GM18508 (cell line): ENCODE measurements around the gene POLDIP2.

Experiments
- ATAC-seq: cut with Tn5 transposase; IDR thresholded peaks from one replicate; pipeline ENCODE4 v1.9.1; 2021; ENCODE audit warnings: moderate number of reproducible peaks; ENCODE audit not compliant: insufficient read depth, unreplicated experiment

Gene POLDIP2

DNA sequence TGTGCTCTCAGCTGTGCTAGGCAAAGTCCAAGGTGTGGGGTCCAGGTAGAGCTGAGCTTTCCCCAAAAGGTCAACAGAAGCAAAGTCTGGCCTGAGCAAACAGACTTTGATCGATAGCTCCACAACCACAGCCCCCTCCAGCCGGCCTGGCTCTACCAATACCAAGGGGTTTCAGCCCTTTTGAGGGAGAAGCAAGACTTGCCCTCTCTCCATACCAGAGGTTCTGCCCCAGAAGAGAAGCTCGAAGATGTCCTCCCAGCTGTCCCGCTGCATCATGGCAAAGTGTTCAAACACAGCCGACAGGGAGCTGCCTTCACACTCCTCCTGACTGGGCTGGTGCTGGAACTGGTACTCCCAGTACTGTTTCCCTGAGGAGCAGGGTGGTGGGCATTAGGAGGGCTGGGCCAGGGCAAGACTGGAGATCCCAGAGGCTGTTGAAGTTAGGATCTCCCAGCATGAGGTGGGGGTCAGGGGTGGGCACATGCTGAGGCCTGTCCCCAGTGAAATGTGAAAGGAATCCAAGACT is 11.0 kb upstream of the POLDIP2 start:
- ATAC-seq: no peak

DNA sequence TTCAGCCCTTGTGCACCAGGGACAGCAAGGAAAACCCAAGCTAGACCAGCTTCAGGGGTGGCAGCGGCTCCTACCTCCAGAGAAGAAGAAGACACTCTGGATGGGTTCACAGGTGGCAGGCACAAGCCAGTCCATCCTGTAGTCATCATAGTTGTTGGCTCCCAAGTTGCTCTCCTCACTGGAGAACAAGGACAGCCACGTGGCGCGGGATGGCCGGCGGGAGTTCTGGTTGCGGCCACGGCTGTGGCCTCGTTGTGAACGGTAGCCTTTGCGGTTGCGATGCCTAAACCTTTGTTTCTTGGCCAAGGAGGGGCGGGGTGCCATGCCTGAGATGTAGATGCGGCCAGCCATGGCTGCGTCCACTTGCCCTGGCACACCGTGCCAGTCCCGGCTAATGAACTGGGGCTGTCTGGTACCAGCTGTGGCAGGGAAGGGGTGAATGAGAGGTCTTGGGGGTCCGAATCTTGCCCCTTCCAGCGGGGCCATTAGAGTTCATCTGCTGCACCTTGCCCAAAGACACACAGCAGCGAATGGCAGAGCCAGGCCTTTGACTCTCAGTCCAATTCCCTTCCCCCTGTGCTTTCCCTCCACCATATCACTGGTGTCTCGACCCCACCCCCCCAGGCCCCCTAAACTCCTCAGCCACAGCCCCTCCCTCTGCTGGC is 10.4 kb upstream of the POLDIP2 start:
- ATAC-seq: no peak

DNA sequence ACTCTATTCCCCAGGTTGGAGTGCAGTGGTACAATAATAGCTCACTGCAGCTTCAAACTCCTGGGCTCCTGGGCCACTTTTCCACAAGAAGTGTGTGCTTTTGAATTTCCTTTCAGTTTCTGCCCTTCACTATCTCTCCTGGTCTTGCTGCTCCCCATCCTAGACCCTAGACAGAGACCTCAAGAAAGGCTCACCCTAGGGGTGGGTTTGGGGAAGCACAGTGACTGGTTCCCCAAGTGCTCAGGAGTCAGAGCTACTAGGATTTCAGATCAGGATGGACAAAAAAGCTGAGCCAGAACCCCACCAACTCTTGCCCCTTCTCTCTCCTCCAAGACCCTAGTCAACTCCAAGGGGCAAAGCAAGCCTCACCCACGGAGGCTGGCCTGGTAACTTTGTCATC is 9.3 kb upstream of the POLDIP2 start:
- no peak for ATAC-seq

GRCh38 chr17:28365487-28365886 is 8.2 kb upstream of the POLDIP2 start:
- no peak for ATAC-seq

DNA sequence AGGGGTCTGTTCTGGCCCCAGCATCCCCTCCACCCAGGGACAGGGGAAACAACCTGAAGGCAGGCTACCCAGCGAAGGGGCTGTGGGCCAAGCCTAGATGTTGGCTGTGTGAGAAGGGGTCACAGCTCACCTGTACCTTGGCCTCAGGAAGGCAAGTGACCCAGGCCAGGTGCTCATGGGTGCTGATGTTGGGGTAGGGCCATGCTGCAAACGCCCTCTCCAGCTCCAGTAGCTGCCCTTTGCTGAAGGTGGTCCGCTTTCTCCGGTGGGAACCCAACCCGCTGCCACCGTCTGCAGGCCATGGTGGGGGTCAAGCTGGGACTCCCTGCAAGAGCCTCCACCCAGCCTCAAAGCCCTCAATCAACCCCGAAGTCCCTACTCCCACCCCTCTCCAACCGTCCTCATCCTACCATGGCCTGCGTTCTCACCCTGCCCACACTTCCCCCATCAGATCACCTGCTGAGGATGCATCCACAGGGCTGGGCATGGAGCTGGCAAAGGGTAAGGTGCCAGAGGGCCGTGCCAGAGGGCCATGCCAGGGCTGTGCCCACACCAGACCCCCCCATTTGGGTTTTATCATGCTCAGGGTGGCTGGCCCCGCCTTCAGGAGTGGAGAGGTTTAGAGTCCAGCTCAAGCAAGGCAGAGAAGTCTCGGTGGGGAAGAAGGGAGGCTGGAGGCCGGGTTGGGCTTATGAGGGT is 7.5 kb upstream of the POLDIP2 start, which contains the start of gene SEBOX:
SEBOX (minus strand) TSS at position 535 of the 699 bp plus-strand sequence; CDS start at position 487, 48 bp downstream.
- ATAC-seq: no peak

- no peak for ATAC-seq
Observed at GRCh38 chr17:28363776-28364650, 6.7 kb upstream of the POLDIP2 start.

DNA sequence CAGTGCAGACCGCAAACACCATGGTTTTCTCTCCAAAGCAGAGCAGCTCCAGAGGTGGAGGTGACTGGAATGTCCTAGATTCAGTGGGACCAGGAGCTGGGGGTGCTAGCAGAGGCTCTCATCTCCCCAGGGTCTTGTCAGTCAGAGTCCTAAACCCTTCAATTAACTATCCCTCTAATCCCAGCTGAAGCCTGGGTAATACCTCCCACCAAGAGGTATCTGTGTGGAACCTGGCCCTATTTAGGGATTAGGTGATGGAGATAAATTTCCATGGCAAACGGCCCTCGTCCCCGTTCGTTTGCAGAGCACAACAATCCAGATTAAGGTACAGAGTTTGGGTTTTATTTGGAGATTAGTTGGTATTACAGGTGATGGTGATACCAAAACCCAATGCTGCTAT is 5.9 kb upstream of the POLDIP2 start:
- no peak for ATAC-seq

DNA sequence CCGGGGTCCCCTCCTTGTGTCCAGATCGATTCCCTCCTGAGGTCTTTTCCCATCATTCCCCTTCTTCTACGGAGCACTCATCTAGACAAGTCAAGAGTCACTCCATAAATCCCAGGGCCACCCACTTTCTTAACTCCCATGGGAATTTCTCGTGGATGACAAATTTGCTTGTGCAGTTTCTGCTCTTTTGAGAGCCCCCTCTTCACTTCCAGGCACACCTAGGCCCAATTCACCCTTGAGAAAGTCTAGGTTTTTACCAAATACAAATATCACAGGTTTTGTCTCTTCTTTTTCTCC is 522 bp upstream of the POLDIP2 start:
- no peak for ATAC-seq

- no peak for ATAC-seq
Observed at GRCh38 chr17:28350271-28350670, 7.1 kb downstream of the POLDIP2 start.

GRCh38 chr17:28348979-28349378 is 8.3 kb downstream of the POLDIP2 start:
- no peak for ATAC-seq

GRCh38 chr17:28347261-28347891 is 10.0 kb downstream of the POLDIP2 start:
- no peak for ATAC-seq

GRCh38 chr17:28346746-28347246 is 10.5 kb downstream of the POLDIP2 start:
- no peak for ATAC-seq

- ATAC-seq: no peak
Observed at GRCh38 chr17:28346199-28346580, 11.1 kb downstream of the POLDIP2 start.

DNA sequence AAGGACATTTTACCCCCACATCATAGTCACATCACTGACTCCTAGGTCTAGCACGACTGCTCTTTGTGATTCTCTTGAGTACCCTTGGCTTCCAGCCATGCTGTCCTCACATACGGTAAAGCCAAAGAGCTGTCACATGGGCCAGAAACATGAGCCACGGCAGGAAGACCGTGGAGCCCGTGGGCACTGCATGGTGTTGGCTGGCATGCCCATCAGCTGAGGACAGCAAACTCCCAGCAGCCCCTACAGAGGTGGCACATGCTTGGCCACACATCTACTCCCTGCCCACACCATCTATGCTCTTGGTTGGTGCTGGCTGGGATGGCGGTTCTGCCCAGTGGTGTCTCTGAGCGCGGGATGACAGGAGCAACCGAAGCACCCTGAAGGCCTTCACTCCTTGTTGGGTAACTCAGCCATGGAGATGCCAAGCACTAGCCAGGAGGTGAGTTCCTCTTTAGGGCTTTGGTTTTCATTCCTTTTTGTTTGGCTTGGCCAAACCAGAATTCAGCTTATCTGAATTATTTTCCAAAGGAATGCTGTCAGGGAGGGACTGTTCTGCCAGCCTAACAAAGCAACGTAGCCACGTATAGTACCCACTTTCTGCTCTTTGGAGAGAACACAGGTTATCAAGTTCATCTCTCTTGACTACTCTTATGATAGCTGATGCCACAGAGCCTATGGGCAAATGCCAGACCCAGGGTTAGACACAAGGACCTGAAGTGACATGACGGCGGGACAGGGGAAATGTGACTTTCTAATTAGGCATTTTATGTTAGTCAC is 11.7 kb downstream of the POLDIP2 start:
- ATAC-seq: no peak

- ATAC-seq: no peak
Observed at GRCh38 chr17:28344435-28344901, 12.9 kb downstream of the POLDIP2 start.

DNA sequence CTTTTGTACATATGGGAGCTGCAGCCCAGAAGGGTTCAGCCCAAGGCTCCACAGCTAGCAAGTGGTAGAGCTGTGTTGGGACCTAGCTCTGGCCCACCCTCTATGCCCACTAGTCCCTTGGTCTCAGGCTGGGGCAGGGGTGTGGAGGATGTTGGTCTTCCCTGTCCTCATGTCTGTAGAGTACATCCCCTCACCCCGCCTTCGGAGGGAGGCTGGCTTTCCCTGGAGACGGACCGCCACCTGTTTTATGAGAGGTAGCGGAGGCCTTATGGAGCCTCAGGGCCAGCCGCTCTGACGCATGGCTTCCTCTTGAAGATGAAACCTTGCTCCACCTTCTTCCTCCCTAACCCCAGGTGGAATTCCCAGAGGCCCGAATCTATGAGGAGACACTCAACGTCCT is 13.3 kb downstream of the POLDIP2 start:
- ATAC-seq: no peak

DNA sequence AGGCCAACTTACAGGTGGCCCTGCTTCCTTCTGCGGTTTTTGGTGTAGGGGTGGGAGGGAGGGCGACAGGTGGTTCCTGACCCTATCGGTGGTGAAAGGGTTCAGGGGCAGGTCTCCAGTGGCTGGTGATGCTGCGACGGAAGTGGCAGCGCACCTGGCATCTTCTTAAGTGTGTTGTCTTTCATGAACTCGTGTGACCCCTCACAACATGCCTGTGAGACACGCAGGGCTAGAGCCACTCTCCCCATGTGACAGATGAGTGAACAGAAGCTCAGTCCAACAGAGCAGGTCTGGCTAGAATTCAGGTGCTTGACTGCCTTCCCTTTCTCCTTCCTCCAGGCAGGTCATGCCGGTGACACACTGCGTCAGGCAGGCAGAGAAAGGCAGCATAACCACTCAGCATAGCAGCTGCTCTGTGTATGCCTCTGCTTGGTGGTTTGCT is 13.8 kb downstream of the POLDIP2 start:
- no peak for ATAC-seq

- ATAC-seq: no peak
Observed at GRCh38 chr17:28342313-28342712, 15.0 kb downstream of the POLDIP2 start.

DNA sequence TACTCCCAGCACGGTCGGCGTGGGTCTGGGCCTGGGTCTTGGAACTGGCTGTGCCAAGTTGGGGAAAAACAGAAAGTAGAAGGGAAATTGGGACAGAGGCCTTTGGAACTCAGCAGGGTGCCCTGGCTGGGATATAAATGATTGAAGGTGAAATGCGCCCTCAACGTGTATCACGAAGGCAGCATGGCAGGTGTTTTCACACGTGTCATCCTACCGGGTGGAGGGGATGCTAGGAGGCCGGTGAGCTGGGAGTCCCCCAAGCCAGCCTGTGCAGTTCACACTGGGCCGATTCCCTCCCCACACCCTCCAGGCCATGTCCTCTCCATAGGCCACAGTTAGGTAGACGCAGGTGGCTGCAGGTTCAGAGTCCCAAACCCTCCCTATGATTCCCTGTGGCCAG is 15.8 kb downstream of the POLDIP2 start:
- ATAC-seq: no peak
